NCI-H1694 treated with DMSO at 0.1 percent for 48 hours (cell line): ENCODE results near the gene SIGLEC12.
"Not testable (repeated sequence)": the region's sequence is repeated elsewhere in the genome, so short reads cannot be mapped to it uniquely, and the experiment has no call there.

ENCODE experiments used
- DNase-seq: peaks from one replicate; lab custom pipeline; 2025; lab: John Stamatoyannopoulos, UW

The SIGLEC12 gene

GRCh38 chr19:51479531-51480331, 21.9 kb downstream of the SIGLEC12 start:
- DNase-seq: no peak

- DNase-seq: no peak
Measured at GRCh38 chr19:51478381-51479234, 23.0 kb downstream of the SIGLEC12 start, which contains the start of gene CEACAM18. TSS of gene CEACAM18 (plus strand) at chr19:51478539.

- no peak for DNase-seq
Measured at GRCh38 chr19:51477344-51477743, 24.3 kb downstream of the SIGLEC12 start.

GRCh38 chr19:51476164-51476563, 25.4 kb downstream of the SIGLEC12 start:
- DNase-seq: no peak

- DNase-seq: peak; percentile 18
Measured at GRCh38 chr19:51473009-51473707, 28.4 kb downstream of the SIGLEC12 start.

GRCh38 chr19:51472607-51473006, 29.0 kb downstream of the SIGLEC12 start:
- DNase-seq: no peak

GRCh38 chr19:51471527-51471926, 30.1 kb downstream of the SIGLEC12 start:
- no peak for DNase-seq

GRCh38 chr19:51470966-51471365, 30.6 kb downstream of the SIGLEC12 start:
- DNase-seq: no peak

GRCh38 chr19:51469629-51470028, 32.0 kb downstream of the SIGLEC12 start:
- no peak for DNase-seq

GRCh38 chr19:51469162-51469561, 32.4 kb downstream of the SIGLEC12 start:
- DNase-seq: no peak

- DNase-seq: no peak
Measured at GRCh38 chr19:51468545-51468920, 33.1 kb downstream of the SIGLEC12 start.

- no peak for DNase-seq
Measured at GRCh38 chr19:51467864-51468544, 33.6 kb downstream of the SIGLEC12 start.

GRCh38 chr19:51466723-51467122, 34.9 kb downstream of the SIGLEC12 start:
- DNase-seq: no peak

- DNase-seq: not testable (repeated sequence)
Measured at GRCh38 chr19:51463976-51464581, 37.5 kb downstream of the SIGLEC12 start.

- DNase-seq: no peak
Measured at GRCh38 chr19:51462681-51463080, 38.9 kb downstream of the SIGLEC12 start.

- DNase-seq: no peak
Measured at GRCh38 chr19:51462276-51462675, 39.3 kb downstream of the SIGLEC12 start.

GRCh38 chr19:51461723-51462161, 39.9 kb downstream of the SIGLEC12 start:
- no peak for DNase-seq

GRCh38 chr19:51460164-51460992, 41.2 kb downstream of the SIGLEC12 start:
- DNase-seq: no peak

- no peak for DNase-seq
Measured at GRCh38 chr19:51458899-51459505, 42.6 kb downstream of the SIGLEC12 start.

- no peak for DNase-seq
Measured at GRCh38 chr19:51458051-51458645, 43.5 kb downstream of the SIGLEC12 start, which contains the start of gene SIGLEC8. TSS of gene SIGLEC8 (minus strand) at chr19:51458454. CDS start at chr19:51458387, 67 bp downstream.
